HG03457 (cell line): ENCODE results near the gene PMIS2.

Experiments
- ATAC-seq: cut with Tn5 transposase; IDR thresholded peaks from one replicate; pipeline ENCODE4 v1.9.1; 2021; ENCODE audit warnings: moderate number of reproducible peaks; ENCODE audit not compliant: unreplicated experiment

PMIS2 gene

DNA sequence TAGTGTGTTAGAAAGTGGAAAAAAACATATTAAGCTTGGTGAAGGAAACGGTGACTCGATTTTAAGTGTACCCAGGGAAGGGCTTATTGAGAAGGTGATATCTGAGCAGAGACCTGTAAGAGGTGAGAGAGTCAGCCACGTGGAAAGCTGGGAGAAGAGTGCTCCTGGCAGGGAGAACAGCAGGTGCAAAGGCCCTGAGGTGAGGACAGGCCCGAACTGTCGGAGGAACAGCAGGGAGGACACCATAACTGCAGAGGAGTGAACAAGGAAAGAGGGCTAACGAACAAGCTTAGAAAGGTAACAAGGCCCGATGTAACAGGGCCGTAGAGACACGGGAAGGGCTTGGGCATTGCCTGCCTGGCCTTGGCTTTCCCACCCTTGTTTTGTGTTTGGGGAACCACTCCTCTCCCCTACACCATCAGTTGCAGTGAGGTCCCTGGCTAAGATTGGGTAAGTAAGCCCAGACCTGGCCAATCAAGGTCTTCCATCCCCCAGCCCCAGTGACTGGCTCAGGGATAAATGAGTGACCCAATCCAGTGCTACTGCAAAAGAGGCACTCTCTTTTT lies 29.9 kb upstream of the PMIS2 start:
- no peak for ATAC-seq

DNA sequence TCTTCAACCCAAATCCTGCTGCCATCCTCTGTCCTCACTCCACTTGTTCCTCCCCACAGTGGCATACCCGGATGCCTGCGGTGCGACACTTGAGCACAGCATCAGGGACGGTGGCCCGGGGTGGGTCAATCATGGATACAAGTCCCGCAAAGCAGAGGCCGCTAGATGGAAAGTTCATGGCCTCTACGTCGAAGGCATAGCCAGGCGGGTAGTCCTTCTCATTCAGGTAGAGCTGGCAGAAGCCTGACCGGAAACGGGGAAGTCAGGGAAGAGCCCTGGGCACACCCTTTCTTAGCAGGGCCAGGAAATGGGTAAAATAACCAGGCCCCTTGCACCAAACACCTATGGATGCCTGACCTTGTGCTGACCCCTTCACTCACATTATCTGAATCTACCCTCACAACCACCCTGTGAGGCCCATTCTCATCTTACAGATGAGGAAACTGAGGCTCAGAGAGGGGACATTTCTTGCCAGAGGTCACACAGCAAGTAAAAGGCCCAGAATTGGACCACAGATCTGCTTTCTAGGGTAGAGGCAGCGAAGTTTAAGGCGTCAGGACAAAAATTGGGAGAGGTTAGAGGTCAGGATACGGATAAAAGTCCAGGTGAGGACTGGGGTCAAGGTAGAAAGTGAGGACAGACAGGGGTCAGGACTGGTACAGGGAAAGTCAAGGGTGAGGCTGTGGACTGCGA lies 29.0 kb upstream of the PMIS2 start:
- no peak for ATAC-seq

DNA sequence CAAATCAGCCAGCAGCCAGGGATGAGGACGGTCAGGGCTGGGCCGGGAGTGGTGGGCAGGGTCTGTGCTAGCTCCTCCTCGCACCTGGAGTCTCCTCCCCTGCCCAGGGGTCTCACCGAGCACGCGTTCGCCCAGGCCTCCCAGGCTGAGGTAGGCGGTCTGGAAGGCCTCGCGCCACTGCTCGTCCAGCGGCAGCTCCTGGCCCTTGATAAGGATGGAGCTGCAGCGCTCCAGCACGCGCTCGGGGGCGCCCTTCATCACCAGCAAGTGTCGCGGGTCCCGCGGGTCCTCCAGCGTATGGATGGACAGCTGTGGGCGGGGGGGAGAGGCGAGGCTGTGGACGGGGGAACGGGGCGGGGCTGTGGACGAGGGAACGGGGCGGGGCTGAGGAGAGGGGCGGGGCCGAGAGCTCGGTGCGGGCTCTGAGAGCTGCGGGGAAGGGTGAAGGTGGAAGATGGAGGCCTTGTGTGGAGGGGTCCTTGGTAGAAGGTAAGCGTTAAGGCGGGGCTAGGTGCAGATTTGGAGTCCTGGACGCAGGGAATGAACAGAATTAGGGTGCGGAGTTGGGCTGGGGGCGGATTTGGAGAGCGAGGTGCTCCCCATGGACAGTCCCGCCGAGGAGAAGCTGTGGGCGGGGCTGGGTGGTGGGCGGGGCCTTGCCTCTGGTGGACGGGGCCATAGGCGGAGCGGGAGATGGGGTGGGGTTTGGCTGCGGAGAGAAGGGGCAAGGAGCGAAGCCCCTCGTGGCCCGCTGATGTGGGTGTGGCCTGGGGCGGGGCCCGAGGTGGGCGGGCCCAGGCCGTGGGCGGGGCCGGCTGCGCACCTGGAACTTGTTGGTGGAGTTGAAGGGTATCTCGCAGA lies 28.2 kb upstream of the PMIS2 start:
- no peak for ATAC-seq

DNA sequence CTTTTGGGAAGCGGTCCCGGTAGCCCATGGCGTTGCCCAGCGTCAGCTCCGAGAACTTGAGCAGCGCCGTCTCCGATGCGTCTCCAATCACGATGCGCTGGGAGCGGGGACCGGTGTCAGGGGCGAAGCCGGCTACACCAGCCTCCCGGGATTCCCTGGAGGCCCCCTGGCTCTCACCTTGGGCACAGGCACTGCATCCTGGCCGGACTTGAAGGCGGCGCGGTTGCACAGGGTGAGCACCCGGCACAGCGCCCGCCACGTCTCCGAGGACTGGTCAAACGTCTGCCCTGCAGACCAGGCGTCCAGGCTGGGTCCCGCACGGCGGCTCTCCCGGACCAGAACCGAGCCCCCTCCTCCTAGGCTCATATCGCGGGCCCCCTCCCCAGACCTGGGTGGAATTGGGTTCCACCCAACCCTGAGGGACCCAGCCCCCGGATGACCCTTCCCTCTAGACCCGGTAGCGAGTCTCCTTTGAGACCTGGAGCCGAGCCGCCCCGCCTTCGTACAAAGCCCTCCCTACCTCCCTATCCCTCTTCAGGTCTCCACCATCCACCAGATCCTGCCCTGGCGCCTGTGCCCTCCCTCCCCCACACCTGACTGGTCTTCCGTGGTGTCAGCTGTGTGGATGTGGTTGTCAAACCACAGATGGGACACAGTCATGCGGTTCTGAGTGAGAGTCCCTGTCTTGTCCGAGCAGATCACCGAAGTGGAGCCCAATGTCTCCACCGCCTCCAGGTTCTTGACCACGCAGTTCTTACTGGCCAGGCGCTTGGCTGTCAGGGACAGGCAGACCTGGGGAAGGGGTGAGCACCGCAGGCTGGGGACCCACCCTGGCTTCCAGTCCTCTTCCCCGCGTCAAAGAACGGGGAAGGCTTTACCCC lies 27.3 kb upstream of the PMIS2 start:
- no peak for ATAC-seq

DNA sequence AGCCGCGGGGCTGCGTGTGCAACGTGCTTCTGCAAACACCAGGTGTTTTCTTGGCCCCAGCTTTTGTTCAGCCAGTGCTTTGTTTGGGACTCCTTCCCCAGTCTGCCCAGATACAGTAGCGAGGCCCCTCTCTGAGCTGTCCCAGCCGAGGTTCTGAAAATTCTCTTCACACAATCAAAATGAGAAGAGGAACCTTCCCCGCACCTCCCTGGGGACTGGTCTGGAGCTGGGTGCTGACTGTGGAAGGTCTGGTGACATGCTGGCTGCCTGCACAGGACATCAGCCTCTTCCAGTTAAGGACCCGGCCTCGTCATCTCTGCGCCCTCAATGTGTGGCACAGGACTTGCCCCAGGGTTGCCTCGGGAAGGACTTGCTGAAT lies 26.7 kb upstream of the PMIS2 start:
- no peak for ATAC-seq

DNA sequence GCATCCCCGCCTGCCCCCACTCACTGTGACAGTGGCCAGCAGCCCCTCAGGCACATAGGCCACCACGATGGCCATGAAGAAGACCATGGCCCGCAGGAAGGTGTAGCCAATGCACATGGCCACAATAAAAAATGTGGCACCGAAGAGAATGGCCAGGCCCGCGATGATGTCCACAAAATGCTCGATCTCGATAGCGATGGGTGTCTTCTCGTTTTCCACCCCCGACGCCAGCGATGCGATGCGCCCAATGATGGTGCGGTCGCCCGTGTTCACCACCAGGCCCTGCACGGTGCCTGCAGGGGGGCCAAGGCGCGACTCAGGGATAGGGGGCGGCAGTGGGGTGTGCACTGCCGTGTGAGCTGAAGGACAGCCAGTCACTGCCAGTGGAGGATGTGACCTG lies 26.2 kb upstream of the PMIS2 start:
- ATAC-seq, result no peak

DNA sequence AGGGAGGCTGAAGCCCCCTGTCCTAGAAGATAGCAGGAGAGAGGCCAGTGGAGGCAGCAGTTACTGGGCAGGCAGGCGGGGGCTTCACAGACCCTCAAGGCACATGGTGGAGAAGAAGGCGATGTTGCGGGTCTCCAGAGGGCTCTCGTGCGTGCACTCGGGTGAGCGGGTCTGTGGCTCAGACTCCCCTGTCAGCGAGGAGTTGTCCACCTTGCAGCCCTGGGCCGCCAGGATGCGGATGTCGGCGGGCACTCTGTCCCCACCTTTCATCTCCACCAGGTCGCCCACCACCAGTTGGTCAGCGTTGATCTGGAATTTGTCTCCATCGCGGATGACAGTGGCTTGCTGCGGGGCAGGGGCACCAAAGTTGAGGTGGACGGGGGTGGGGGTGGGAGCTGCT lies 25.7 kb upstream of the PMIS2 start:
- no peak for ATAC-seq

DNA sequence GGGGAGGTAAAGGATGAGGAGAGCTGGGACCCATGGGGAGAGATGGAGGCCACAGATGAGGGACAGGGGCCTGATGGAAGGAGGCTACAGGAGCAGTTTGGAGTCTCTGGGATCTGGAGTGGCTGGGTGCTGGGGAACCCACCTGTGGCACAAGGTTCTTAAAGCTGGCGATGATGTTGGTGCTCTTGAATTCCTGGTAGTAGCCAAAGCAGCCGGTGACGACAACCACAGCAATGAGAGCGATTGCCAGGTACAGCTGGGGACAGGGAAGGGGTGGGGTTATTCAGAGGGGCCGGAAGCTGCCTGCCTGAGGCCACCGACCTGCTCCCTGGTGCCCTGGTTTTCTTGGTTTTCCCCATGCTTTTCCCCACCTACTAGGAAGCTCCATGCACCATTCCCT lies 25.3 kb upstream of the PMIS2 start:
- ATAC-seq, result no peak

DNA sequence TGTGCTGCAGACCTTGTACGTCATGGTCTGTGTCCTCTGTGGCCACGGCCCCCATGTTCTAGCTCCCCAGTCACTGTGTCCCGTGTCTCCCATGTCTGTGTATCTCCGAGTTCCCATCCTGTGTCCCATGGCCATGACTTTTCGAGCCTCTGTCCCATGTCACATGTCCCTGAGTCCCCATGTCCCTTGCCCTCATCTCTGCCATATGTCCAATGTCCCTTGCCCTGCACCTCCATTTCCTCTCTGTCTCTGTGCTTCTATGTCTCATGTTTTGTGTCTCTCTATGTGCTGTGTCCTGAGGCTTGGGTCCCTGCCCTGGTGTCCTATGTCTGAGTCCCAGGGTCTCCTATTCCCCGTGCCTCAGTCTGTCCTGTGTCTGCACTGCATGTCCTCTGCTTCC lies 24.5 kb upstream of the PMIS2 start:
- no peak for ATAC-seq

DNA sequence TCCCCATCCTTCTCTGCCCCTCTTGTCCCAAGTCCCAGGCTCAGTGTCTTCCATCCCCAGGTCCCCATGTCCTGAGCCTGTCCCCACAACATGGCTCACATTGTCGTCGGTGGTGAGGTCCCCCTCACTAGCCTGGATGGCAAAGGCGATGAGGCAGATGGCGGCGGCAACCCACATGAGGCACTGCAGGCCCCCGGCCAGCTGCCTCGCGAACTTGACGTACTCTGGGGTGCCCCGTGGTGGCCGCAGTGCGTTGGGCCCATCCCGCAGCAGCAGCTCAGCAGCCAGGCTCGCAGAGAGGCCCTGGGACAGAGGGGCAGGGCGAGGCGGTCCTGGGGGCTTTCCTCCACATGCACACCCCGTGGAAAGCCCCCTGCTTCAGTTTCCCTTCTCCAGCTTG lies 23.6 kb upstream of the PMIS2 start:
- ATAC-seq, result no peak

DNA sequence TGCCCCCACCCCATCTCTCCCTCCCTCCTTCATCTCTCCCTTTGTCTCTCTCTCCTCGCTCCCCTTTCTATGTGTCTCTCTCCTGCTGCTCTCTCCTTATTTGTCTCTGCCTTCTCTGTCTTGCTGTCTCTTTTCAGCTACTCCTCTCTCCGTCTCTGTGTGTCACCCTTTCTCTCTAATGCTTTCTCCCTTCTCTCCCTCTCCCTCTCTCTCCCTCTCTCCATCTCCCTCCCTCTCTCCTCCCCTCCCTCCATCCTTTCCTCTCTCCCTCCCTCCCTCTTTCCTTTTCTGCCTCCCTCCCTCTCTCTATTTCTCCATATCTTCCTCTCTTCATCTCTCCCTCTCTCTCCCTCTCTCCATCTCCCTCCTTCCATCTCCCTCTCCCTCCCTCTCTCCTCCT lies 23.2 kb upstream of the PMIS2 start:
- no peak for ATAC-seq

DNA sequence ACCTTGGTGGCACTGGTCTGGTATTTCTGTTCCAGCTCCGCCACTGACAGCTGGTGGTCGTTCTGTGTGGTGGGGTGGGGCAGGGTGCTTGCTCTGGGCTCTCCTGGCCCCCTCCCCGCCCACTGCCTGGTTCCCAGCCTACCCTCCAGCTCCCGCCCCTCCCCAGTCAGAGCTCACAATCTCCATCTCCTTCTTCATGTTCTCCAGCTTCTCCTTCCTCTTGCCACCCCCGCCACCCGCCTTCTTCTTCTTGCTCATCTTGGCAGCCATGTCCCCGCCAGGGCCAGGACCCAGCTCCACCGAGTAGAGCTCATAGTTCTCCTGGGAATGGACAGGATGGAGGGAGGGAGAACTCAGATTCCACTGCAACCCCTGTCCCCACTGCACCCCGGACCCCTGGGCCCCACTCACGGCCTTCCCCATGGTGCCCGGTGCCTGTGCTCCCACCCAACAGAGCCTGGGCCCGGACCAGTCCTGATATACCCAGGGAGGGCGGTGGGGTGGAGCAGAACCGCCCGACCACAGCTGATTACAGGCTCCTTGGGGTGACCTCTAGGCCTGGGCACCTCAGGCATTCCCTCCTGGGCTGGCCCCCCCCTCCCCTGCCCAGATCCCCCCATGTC lies 22.7 kb upstream of the PMIS2 start, which contains the start of gene ATP4A:
TSS of gene ATP4A (minus strand) at position 452 of the 623 bp plus-strand sequence. CDS start at position 423, 29 bp downstream.
- no peak for ATAC-seq

DNA sequence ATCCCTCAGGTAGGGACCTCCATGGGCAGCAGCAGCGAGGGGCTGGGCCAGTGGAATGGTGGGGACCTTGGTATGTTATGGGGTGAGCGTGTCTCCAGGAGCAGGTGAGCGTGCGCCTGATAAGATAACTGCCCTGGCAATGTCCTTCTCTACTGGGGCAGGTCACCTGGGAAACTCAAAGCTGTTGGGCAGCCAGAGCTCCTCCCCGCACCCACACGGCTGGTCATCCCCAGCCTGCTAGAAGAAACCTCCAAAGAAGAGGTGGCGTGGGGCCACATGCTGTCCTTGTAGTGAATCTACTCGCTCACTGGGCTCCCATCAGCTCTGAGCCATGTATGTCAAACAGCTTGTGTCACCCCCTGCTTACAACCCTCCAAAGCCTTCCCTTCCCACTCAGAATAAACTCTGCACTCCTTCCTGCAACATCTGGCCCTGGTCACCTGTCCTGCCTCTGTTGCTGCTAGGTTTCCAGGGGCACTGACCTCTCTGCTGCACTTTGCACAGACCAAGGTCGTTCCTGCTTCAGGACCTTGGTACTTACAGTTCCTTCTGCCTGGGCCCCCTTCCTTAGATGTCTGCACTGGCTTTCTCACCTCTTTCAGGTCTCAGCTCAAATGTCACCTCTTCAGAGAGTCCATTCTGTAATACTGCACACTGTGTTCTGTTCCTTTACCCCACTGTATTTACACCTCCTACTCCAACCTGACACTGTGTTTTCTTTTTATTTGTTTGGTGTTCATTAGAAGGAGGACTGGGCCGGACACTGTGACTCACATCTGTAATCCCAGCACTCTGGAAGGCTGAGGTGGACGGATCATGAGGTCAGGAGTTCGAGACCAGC lies 20.7 kb upstream of the PMIS2 start:
- no peak for ATAC-seq

DNA sequence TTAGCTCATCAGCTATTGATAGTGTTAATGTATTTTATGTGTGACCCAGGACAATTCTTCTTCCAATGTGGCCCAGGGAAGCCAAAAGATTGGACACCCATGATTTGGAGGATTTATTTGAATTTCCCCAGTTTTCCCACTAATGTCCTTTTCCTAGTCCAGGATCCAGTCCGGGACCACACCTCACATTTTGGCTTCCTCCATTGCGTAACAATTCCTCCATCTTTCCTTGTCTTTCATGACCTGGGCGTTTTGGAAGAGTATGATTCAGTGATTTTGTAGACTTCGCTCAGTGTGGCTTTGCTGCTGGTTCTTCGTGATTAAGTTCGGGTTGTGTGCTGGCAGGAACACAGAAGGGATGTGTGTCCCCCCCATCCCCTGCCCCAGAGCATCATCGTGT lies 19.2 kb upstream of the PMIS2 start:
- ATAC-seq, result no peak

DNA sequence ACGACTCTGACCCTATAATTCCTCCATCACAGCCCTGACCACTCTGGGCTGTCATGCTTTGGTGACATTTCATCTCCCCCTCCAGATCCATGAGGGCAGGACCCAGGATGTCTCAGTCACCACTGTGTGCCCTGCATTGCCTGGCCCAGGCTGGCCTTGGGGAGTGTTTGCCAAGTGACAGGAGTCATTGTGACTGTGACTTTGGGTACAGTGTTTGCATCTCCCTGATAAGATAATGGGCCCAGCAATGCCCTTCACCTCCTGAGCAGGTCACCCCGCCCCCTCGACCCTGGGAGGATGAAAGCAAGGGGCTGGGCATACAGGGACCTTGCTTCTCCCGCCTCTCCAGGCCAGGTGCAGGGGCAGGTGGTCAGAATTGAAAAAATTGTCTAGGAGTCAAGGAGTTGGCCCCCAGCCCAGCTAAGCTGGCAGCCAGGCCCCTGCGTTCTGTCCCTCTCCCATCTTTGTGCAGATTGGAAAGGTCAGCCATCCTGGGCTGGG lies 16.6 kb upstream of the PMIS2 start:
- ATAC-seq, result no peak

DNA sequence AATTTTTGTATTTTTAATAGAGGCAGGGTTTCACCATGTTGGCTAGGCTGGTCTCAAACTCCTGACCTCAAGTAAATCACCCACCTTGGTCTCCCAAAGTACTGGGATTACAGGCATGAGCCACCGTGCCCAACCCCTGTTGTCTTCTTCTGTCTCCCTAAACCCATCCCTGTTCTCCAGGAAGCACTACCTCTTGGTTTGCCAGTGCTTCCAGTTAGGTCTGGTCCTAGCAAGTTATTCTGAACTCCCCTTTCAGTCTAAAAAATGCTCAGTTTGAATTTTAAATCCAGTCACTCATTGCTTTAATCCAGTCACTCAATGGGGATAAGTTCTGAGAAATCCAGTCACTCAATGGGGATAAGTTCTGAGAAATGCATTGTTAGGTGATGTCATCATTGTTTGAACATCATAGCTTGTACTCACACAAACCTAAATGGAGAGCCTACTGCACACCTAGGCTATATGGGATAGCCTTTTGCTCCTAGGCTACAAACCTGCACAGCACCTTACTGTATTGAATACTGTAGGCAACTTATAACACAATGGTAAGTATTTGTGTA lies 14.5 kb upstream of the PMIS2 start:
- ATAC-seq, result no peak

DNA sequence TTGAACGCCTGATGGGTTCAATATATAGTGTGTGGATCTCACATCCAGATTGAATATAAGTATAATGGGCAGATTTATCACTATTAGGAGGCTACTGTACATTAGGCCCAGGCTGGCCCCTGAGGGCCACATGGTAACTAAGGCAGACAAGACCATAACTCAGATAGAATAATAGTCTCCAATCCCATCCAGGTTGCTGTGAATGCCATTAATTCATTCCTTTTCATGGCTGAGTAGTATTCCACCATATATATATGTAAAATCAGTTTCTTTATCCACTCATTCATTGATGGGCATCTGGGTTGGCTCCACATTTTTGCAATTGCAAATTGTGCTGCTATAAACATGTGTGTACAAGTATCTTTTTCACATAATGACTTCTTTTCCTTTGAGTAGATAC lies 8.1 kb upstream of the PMIS2 start:
- no peak for ATAC-seq

DNA sequence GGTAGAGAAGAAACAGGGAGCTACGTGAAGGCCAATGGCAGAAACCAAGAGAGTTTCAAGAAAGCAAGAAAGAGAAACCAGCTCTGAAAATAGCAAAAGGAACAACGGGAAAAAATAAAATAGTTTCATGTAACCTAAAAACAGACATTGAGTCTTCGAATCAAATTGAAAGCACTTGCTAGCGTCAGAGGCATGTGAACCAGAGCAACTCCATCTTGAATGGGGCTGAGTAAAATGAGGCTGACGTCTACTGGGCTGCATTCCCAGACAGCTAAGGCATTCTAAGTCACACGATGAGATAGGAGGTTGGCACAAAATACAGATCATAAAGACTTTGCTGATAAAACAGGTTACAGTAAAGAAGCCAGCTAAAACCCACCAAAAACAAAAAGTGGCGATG lies 7.3 kb upstream of the PMIS2 start:
- no peak for ATAC-seq

DNA sequence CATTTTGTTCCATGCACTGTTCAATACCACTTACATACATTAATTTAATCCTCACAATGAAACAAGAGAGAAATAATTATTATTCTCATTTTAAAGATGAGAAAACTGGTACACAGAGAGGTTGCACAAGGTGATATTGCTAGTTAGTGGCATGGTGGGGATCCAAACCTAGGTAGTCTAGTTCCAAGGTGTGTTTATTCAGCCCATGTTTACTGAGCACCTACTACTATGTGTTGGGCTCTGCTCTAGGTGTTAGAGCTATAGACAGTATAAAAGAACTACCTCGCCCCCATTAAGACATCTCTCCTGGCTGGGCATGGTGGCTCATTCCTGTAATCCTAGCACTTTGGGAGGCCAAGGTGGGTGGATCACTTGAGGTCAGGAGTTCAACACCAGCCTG lies 3.2 kb upstream of the PMIS2 start:
- ATAC-seq, result no peak
